ENCODE results near the gene EHMT1. TPM values are rescaled to one million over a fixed set of nuclear protein-coding genes. Genes with fewer than 3 reads are reported as not detected.

Gene EHMT1
- total and polyA plus RNA-seq, 2 donors from 2014 or later, result 15.8 to 92.9 TPM

GRCh38 chr9:137574192-137574591 is 44.6 kb upstream of the EHMT1 start:
- Histone ChIP-seq H3K9me3 (ENCODE audit: control insufficient read depth in 2 of 3, insufficient read depth in 1 of 3, low read length in 3 of 3) (no peaks in the 10 kb centered on the region), H3K9ac (ENCODE audit: low read length in 3 of 3) (no peak overlapping the region), H3K27ac (ENCODE audit: low read depth in 2 of 2, low read length in 2 of 2) (no peak overlapping the region), H3K36me3 (ENCODE audit: control insufficient read depth in 2 of 3, insufficient read depth in 3 of 3, low read length in 3 of 3) (peaks cover 3 to 31% (median 24%) of the 10 kb centered on the region in 3 donors), H3K4me1 (ENCODE audit: control insufficient read depth in 2 of 3, insufficient read depth in 2 of 3, low read depth in 1 of 3, low read length in 3 of 3) (peaks cover 0 to 6% (median 4%) of the 10 kb centered on the region in 3 donors), H3K4me3 (ENCODE audit: low read length in 3 of 3) (no peak overlapping the region), H3K27me3 (ENCODE audit: control insufficient read depth, insufficient read depth, low read length) (no peaks in the 10 kb centered on the region)
- FAIRE-seq (no peak), DNase-seq (no peak)
- intact Hi-C loops (cut with DNase I), result no loop called here
- no peak for TF ChIP-seq CTCF (IDR thresholded peaks at IDR 0.05; ENCODE audit: borderline replicate concordance, extremely low read depth, insufficient read depth)

DNA sequence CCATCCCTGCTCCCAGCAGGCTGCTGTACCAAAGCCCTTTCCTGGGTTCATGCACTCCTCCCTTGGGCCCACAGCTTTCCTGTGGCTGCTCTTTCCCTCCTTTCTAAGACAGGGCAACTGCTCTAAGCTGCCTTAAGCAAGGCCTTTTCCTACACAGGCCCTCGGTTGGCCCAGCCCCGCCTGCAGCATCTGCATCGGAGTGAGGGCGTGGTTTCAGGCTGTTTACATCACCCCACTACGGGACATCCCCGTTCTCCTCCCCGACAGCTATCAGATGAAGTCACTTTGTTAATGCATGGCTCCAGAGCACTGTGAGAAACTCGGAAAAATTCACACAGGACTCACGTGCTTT is 43.5 kb upstream of the EHMT1 start:
- Histone ChIP-seq H3K36me3 (ENCODE audit: control insufficient read depth in 2 of 3, insufficient read depth in 3 of 3, low read length in 3 of 3) (peaks cover 3 to 31% (median 21%) of the 10 kb centered on the region in 3 donors), H3K27ac (ENCODE audit: low read depth in 2 of 2, low read length in 2 of 2) (no peak overlapping the region), H3K9me3 (ENCODE audit: control insufficient read depth in 2 of 3, insufficient read depth in 1 of 3, low read length in 3 of 3) (no peaks in the 10 kb centered on the region), H3K9ac (ENCODE audit: low read length in 3 of 3) (no peak overlapping the region), H3K27me3 (ENCODE audit: control insufficient read depth, insufficient read depth, low read length) (no peaks in the 10 kb centered on the region), H3K4me3 (ENCODE audit: low read length in 3 of 3) (no peak overlapping the region), H3K4me1 (ENCODE audit: control insufficient read depth in 2 of 3, insufficient read depth in 2 of 3, low read depth in 1 of 3, low read length in 3 of 3) (peaks cover 0 to 8% (median 4%) of the 10 kb centered on the region in 3 donors)
- DNase-seq (no peak), FAIRE-seq (no peak)
- no peak for TF ChIP-seq CTCF (IDR thresholded peaks at IDR 0.05; ENCODE audit: borderline replicate concordance, extremely low read depth, insufficient read depth)
- intact Hi-C loops (cut with DNase I), result no loop called here

DNA sequence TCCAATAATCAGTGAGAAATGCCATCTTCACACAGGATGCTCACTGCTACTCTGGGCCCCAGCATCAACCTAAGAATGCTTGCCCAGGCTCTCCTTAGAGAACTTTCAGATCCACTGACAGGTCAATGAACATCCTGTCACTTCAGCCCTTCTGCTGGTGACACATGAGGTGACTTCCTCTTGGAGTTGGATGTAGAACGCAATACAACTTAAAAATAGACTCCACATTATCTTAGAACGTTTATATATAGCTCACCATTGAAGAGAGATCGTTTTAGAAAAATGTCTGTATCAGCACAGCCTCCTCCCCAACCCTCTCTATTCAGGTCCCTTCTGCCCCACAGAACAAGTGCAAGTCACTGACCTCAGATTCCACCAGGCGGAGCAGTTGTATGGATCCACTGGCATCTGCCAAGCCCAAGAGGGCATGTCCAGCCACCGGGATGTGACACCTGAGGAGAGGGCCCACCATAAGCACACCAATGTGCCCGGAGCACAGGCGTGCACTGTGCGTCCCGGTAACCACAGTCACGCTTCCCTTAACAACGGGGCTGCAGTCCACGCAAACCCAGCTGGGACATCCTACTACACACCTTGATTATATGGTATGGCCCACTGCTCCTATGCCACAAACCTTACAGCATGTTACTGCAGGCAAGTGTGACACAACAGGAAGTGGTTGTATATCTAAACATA is 42.9 kb upstream of the EHMT1 start:
- DNase-seq (no peak), FAIRE-seq (no peak)
- Histone ChIP-seq H3K4me1 (ENCODE audit: control insufficient read depth in 2 of 3, insufficient read depth in 2 of 3, low read depth in 1 of 3, low read length in 3 of 3) (peaks cover 0 to 8% (median 4%) of the 10 kb centered on the region in 3 donors), H3K27me3 (ENCODE audit: control insufficient read depth, insufficient read depth, low read length) (no peaks in the 10 kb centered on the region), H3K36me3 (ENCODE audit: control insufficient read depth in 2 of 3, insufficient read depth in 3 of 3, low read length in 3 of 3) (peaks cover 3 to 31% (median 17%) of the 10 kb centered on the region in 3 donors), H3K9ac (ENCODE audit: low read length in 3 of 3) (no peak overlapping the region), H3K9me3 (ENCODE audit: control insufficient read depth in 2 of 3, insufficient read depth in 1 of 3, low read length in 3 of 3) (no peaks in the 10 kb centered on the region), H3K4me3 (ENCODE audit: low read length in 3 of 3) (no peak overlapping the region), H3K27ac (ENCODE audit: low read depth in 2 of 2, low read length in 2 of 2) (no peak overlapping the region)
- no peak for TF ChIP-seq CTCF (IDR thresholded peaks at IDR 0.05; ENCODE audit: borderline replicate concordance, extremely low read depth, insufficient read depth)
- intact Hi-C loops (cut with DNase I), result no loop called here

Measured in kidney (tissue), 14 donors.